Hepatic stellate cell (primary cell): ENCODE results near the gene UBE2O.

Experiments used
- DNase-seq: peaks from one replicate; pipeline ENCODE4 v3.0.0; 2011; ENCODE audit warnings: low spot score

UBE2O gene

GRCh38 chr17:76414334-76415295 is 38.3 kb downstream of the UBE2O start:
- no peak for DNase-seq

DNA sequence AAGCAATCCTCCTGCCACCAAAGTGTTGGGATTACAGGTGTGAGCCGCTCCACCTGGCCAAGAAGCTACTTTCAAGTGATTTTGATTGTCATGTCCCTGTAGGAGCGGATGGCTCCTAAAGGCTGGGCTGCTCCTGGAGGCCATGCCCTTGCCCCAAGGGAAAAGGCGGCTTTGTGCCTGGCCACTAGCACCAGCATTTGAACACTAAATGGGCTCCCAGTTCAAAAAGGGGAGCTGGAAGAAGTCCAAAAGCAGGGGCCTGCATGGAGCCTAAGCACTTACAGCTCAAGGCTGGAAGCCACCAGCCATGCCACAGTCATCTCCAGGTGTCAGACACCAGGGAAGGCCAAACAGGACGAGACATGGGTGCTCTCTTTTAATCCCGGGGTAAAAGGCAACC is 41.7 kb downstream of the UBE2O start:
- no peak for DNase-seq

- no peak for DNase-seq
Measured at GRCh38 chr17:76410328-76410965, 42.5 kb downstream of the UBE2O start.

GRCh38 chr17:76408037-76408849 is 44.7 kb downstream of the UBE2O start:
- peak; percentile 61 for DNase-seq

DNA sequence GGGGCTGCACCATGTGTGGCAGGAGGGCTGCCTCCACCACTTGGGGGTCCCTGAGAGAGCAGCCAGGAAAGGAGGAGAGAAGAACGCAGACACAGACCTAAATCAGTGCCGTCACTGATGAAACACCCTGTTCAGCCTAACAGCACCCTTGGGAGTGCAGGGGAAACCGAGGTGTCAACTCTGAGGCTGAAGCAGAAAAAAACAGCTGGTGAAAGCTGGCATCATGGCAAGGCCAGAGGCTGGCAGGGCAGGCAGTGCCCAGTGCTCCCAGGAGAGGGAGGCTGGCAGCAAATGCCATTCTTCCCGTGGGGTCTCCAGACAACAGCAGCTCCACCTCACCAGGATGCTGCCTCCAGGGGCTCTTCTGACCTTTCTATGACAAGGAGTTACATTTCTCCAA is 45.4 kb downstream of the UBE2O start:
- no peak for DNase-seq

DNA sequence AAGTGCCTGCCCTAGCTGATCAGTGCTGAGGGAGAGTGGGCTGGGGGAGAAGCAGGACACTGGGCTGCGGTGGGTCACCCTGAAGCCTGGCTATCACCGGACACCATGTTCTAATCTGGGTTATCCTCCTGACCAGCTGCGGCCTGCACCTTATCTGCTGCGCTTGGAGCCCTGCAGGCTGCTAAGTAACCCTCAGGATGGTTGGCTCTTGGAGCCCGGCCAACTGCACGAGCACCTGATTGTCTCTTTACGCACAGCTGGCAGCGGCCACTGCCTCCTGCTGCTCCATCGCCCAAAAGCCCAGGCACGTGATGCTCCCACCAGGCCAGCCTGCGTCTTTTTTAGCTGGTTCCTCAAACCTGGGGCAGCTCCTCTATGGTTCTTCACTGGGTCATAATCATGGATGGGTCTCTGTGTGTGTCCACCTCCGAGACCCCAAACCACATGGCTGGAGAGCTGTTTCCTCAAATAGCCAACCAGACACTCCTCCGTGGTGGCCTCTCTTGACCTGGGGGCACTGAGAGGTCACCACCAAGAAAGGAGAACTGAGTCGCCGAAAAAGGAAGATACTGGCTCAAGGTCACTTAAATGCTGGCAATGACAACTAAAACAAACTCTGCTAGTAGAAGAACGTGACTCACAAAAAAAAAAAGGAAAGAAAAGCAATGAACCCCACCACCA is 46.8 kb downstream of the UBE2O start:
- DNase-seq: peak; percentile 92

GRCh38 chr17:76405607-76405966 is 47.4 kb downstream of the UBE2O start:
- DNase-seq: no peak

GRCh38 chr17:76404976-76405563 is 47.9 kb downstream of the UBE2O start:
- DNase-seq: no peak

GRCh38 chr17:76404256-76404655 is 48.7 kb downstream of the UBE2O start:
- DNase-seq: no peak

- no peak for DNase-seq
Measured at GRCh38 chr17:76402711-76403110, 50.2 kb downstream of the UBE2O start.

DNA sequence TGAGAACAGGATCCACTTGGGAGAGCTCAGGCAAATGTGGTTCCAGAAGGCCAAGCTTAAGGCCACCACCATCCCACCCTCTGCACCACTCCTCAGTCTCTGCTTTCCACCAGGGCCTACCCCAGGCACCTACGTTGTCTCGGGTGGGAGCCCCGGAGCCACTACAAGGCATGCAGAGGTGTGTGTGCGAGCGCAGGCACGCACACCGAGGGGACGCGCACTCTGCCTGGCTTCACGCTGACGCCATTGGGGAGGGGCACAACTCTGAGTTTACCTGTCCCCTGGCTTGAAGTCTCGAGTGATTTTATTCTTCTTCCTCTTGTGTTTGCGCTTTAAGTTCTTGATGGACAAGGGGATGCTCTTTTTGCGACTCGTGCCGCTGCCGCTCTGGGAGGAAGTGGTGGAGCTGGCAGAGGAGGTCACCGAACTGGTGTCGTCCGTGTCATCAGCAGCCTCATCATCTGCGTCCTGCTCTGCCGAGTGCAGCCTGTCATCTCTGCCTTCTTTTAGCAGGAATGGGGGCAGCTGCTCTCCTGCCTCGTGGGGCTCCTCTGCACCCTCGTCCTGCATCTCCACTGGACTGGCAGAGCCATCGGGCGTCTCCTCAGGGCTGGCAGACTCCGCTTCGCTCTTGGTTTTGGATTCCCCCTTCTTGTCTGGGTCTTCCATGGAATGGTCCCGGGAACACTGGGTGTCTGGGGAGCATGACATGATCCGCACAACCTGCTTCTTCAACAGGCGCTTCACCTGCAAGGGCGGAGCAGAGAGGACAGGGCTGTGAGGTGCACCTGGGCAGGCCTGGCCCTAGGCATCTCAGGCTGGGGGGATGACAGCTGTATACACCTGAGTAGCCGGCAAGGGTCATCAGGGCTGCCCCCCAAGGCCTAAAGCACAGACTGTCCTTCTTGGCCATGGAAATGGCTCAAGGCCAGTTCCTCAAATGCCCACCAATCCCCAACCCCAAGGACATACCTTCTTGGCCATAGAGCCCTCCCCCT is 53.5 kb downstream of the UBE2O start:
- DNase-seq: no peak

DNA sequence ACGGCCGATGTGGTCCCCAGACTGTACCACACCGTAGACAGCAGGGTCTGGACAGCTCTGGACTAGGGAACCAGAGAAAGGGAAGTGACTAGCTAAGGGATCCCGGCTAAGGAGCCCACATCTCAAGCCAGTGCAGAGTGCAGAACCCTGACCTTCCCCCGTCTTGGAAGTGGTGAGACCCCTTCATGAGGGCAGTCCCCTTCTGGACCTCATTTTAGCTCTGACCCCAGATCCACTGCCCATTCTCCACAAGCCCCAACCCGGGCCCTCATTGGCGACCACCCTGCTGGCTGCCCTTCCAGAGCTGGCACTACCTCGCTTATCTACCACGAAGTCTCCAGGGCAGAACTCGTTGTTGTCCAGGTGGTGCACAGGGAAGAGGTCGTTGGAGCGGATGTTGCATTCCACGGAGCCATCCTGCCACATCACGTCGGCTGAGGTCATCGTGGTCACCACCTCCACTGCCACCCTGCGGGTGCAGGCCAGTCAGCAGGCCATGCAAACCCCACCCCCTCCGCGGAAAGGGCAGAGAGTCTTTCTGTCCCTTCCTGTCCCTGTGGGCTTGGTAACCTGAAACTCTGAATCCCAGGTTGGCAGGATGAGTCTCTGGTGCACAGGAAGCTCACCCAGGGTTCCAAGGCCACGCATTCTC is 54.3 kb downstream of the UBE2O start:
- DNase-seq: no peak

- peak; percentile 90 for DNase-seq
Measured at GRCh38 chr17:76397687-76398522, 55.0 kb downstream of the UBE2O start.

DNA sequence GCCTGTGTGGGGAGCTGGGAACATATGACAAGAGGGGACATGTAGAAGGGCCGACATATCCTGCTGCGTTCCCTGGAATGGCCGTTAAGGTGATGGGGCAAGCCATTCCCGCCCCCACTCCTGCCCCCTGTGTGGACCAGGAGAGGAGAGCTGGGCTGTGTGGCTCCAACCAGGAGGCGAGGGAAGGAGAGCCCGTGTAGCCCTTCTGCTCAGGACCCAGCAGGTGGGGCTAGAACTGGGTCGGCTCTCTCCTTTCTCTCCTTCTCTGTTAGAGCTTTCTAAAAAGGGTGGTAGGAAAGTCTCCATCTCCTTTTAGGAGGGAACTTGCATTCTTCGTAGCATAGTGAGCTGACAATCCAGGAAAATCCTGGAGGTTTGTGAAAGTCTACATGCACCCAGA is 55.8 kb downstream of the UBE2O start:
- no peak for DNase-seq

DNA sequence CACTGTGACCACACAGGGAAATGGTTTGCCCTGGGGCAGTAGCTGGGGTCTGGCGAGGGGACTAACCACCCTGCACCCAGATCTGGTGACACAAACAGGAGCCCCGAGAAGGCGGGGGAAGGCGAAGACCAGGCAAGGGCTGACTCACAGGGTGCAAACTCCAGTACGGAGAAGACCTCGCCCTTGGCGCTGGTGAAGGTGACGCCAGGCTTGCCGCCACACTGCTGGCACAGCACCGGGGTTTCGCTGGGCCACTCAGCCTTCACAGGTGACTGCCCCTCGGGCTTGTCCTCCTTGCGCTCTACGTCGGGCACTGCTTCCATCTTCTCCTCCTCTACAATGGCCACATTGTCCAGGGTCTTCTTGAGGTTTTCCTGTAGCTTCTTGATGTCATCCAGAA is 57.0 kb downstream of the UBE2O start:
- DNase-seq: no peak

- no peak for DNase-seq
Measured at GRCh38 chr17:76394166-76394565, 58.8 kb downstream of the UBE2O start.

DNA sequence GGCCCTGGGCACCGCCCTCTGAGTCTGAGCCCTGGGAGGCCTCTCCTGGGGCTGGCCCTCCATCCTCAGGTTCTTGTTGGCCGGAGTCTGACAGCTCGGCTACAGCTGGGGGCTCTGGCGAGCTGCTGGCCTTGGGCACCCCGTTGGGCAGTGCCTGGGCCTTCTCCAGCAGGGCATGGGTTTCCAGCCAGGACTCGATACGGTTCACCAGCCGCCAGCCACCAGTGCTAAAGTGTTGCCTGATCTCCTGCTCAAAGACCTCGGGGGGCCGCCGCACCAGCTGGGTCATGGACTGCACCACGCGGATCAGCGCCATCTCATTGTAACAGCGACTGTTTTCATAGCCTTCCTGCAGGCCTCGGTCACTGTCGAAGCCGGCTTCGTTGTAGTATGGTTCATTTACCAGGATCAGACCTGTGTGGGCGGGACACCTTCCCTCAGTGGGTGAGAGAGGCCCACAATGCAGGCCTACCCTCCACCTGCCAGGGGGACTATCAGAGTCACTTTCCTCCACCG is 61.7 kb downstream of the UBE2O start:
- DNase-seq: no peak

DNA sequence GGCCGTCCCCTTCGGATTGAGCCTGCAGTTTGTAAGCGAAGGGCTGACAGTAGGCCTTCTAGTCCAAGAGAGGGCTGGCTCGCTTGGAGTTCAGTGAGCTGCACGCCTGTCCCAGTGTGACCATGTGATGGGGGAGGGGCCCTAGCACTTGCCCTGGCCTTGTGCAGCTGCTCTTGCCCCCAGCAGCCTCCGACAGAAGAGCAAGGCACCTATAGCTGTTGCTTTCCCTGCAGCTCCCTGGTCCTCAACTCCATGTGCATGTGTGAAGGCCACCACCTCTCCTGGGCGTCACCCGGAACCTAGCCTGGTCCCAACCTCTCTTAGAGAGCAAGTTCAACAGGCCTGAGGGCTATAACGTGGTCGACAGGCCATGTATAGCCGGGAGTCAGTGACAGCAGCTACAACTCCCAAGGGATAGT is 62.9 kb downstream of the UBE2O start:
- no peak for DNase-seq
